ENCODE data around the gene MAMDC2. TPM values are rescaled to one million over a fixed set of nuclear protein-coding genes. Genes with fewer than 3 reads are reported as not detected.

MAMDC2 gene
- total and polyA plus RNA-seq, 2 of the 8 experiments (the other 6 are each of a cell fraction or from before 2014, with no cell fraction given) = 6.1 to 15.4 TPM

DNA sequence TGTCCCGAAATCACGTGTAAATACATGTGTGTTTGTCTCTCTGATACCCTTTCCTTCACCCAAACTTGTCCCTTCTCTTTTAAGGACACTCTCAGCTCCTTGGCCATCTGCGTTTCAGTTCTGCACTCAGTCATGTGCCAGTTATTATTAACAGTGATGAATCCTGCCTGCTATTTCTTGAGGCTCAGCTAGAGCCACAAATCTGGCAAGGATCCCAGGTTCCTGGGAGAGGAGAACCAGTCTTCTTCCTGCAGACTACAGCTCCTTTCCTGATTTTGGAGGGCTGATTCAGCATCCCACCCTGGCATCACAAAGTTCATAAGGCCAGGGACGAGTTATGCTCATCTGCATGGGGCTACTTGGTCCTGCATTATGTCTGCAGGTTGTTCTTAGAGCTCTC, 5.6 kb downstream of the MAMDC2 start:
- POLR2A ChIA-PET (ENCODE audit: partially characterized antibody) = interaction anchor here (0.8 to 0.9 kb wide), 2 partner anchors 10 to 43 kb away, joined by 3 read pairs; no protein-coding TSS in a partner anchor
- H3K56ac ChIP-seq (replicated peaks; ENCODE audit: insufficient read length, low read depth, low read length) = no peak overlapping the region
- no peak overlapping the region for H2BK20ac ChIP-seq (ENCODE audit: low read length)
- no peak overlapping the region for H2BK5ac ChIP-seq (ENCODE audit: low read depth, low read length)
- no peak overlapping the region for H2BK12ac ChIP-seq (ENCODE audit: low read depth, low read length)
- H2BK120ac ChIP-seq (replicated peaks; ENCODE audit: low read depth, low read length) = no peak overlapping the region
- H3K9me3 ChIP-seq (ENCODE audit: insufficient read depth in 2 of 2, low read depth in 1 of 2, low read length in 1 of 2) = no peaks in the 10 kb centered on the region
- H3K4ac ChIP-seq (replicated peaks; ENCODE audit: insufficient read length, low read depth, low read length) = no peak overlapping the region
- no peaks in the 10 kb centered on the region; the same call in 1 of the 2 replicates for H3K79me1 ChIP-seq (ENCODE audit: low read depth, low read length)
- H3K23me2 ChIP-seq (ENCODE audit: low read depth, low read length) = peaks cover 4% of the 10 kb centered on the region
- H3K14ac ChIP-seq (ENCODE audit: insufficient read length) = no peak overlapping the region
- no peak for TF ChIP-seq BRCA1 (IDR thresholded peaks at IDR 0.05; ENCODE audit: low read depth, low read length)
- H3K36me3 ChIP-seq (ENCODE audit: control insufficient read depth in 2 of 4, insufficient read depth in 4 of 4, low read length in 3 of 4) = no peaks in the 10 kb centered on the region
- H3K27ac ChIP-seq (ENCODE audit: low read depth, low read length) = no peak overlapping the region
- H3K4me1 ChIP-seq (replicated peaks in 1 of 4; ENCODE audit: control insufficient read depth in 3 of 4, insufficient read depth in 4 of 4, low read length in 3 of 4) = peaks cover 4 to 8% (median 6%) of the 10 kb centered on the region in 4 experiments
- no peak overlapping the region for H4K5ac ChIP-seq (ENCODE audit: insufficient read length, low read depth, low read length)
- CTCF ChIA-PET (ENCODE audit: partially characterized antibody) = interaction anchor here (1.6 to 2.7 kb wide), 2 partner anchors 61 to 65 kb away, joined by 5 to 10 read pairs; no protein-coding TSS in a partner anchor
- H3K9ac ChIP-seq (replicated peaks in 1 of 4; ENCODE audit: extremely low read depth in 1 of 4, low read depth in 3 of 4, low read length in 3 of 4) = no peak overlapping the region
- no peaks in the 10 kb centered on the region; a peak in 1 of 4 replicates for H3K79me2 ChIP-seq (ENCODE audit: control insufficient read depth in 1 of 2, insufficient read depth in 2 of 2, low read length in 2 of 2)
- H2BK15ac ChIP-seq (ENCODE audit: low read length) = no peak overlapping the region
- no peak overlapping the region for H2AFZ ChIP-seq (ENCODE audit: low read length)
- no peak overlapping the region for H3K18ac ChIP-seq (ENCODE audit: extremely low read depth, low read length)
- no peak overlapping the region for H3K4me2 ChIP-seq (ENCODE audit: insufficient read depth in 1 of 2, low read depth in 2 of 2, low read length in 2 of 2)
- 97% methylated on average over 4 of the region's 4 CpGs; no CpG with 5 or more reads in 1 of the 2 experiments for WGBS, 2 experiments (ENCODE audit: extremely low coverage in 1 of 2, insufficient coverage in 1 of 2, insufficient read length in 1 of 2, insufficient replicate concordance in 2 of 2, low coverage in 1 of 2, low lambda C conversion rate in 2 of 2, missing lambda C conversion rate in 1 of 2)
- H2AK5ac ChIP-seq (ENCODE audit: low read depth, low read length) = no peak overlapping the region
- H3K4me3 ChIP-seq (ENCODE audit: extremely low read depth in 1 of 4, insufficient read depth in 2 of 4, low read depth in 3 of 4, low read length in 4 of 4) = no peak overlapping the region
- DNase-seq (ENCODE audit: low read depth in 1 of 2, low spot score in 2 of 2) = peak in 1 of 2 experiments; percentile 11
- H4K8ac ChIP-seq (ENCODE audit: extremely low read depth, insufficient read depth, low read length) = no peak overlapping the region
- no peak overlapping the region for H4K91ac ChIP-seq (replicated peaks; ENCODE audit: insufficient read length, low read length)
- no peak overlapping the region for H3K23ac ChIP-seq (ENCODE audit: insufficient read length)
- FAIRE-seq = no peak
- H4K20me1 ChIP-seq (replicated peaks in 1 of 2; ENCODE audit: control insufficient read depth in 1 of 2, insufficient read depth in 2 of 2, low read length in 2 of 2) = no peaks in the 10 kb centered on the region
- H3K27me3 ChIP-seq (replicated peaks in 1 of 4; ENCODE audit: control insufficient read depth in 3 of 4, extremely low read depth in 1 of 4, insufficient read depth in 3 of 4, low read length in 3 of 4) = no peaks in the 10 kb centered on the region

Measured in H1 (cell line).